Esophagus squamous epithelium (tissue), 4 donors: ENCODE results near the gene TNIP3.

ENCODE experiments used
- POLR2A ChIP-seq, 4 donors: fragments of 450-650 bp; IDR thresholded peaks; one replicate each; pipeline ENCODE4 v1.6.1; 2017; ENCODE audit warnings: antibody characterized with exemption in 4 of 4, mild to moderate bottlenecking in 4 of 4, moderate library complexity in 3 of 4
- TF ChIP-seq, protein P1 (sequence below), 6 experiments: fragments of 450-650 bp in 4 of 6; fragments of 200-600 bp in 2 of 6; sonication (generic) in 2 of 6; IDR thresholded peaks; one replicate each; pipeline ENCODE4 v1.5.1; 2016 to 2019; ENCODE audit warnings: antibody characterized with exemption in 6 of 6, mild to moderate bottlenecking in 4 of 6, moderate library complexity in 4 of 6

DNA sequence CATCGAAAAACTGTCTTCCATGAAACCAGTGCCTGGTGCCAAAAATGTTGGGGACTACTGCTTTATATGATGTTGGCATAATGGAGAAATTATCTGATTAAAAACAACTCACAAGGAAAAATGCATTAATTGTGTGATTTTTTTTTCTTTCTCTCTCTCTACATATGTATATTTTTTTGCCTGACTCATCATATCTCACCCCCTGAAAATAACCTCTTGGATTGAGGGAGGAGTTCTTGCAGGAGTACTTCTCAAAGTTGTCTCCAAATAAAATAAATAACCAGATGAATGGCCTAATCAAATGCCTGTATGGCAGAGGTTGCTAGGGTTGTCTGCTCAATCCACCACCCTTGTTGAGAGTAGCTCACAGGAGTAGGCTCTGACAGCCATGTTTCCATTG lies 19.9 kb upstream of the TNIP3 start:
- TF ChIP-seq, protein P1, sequence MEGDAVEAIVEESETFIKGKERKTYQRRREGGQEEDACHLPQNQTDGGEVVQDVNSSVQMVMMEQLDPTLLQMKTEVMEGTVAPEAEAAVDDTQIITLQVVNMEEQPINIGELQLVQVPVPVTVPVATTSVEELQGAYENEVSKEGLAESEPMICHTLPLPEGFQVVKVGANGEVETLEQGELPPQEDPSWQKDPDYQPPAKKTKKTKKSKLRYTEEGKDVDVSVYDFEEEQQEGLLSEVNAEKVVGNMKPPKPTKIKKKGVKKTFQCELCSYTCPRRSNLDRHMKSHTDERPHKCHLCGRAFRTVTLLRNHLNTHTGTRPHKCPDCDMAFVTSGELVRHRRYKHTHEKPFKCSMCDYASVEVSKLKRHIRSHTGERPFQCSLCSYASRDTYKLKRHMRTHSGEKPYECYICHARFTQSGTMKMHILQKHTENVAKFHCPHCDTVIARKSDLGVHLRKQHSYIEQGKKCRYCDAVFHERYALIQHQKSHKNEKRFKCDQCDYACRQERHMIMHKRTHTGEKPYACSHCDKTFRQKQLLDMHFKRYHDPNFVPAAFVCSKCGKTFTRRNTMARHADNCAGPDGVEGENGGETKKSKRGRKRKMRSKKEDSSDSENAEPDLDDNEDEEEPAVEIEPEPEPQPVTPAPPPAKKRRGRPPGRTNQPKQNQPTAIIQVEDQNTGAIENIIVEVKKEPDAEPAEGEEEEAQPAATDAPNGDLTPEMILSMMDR (IDR thresholded peaks at IDR 0.05): no peak
- TF ChIP-seq POLR2A (IDR thresholded peaks at IDR 0.05): no peak
